HG03159 (cell line): ENCODE measurements around the gene POC1A.

Source experiments
- ATAC-seq: cut with Tn5 transposase; IDR thresholded peaks from one replicate; pipeline ENCODE4 v1.9.1; 2021; ENCODE audit warnings: mild to moderate bottlenecking, moderate library complexity; ENCODE audit not compliant: unreplicated experiment

POC1A gene

DNA sequence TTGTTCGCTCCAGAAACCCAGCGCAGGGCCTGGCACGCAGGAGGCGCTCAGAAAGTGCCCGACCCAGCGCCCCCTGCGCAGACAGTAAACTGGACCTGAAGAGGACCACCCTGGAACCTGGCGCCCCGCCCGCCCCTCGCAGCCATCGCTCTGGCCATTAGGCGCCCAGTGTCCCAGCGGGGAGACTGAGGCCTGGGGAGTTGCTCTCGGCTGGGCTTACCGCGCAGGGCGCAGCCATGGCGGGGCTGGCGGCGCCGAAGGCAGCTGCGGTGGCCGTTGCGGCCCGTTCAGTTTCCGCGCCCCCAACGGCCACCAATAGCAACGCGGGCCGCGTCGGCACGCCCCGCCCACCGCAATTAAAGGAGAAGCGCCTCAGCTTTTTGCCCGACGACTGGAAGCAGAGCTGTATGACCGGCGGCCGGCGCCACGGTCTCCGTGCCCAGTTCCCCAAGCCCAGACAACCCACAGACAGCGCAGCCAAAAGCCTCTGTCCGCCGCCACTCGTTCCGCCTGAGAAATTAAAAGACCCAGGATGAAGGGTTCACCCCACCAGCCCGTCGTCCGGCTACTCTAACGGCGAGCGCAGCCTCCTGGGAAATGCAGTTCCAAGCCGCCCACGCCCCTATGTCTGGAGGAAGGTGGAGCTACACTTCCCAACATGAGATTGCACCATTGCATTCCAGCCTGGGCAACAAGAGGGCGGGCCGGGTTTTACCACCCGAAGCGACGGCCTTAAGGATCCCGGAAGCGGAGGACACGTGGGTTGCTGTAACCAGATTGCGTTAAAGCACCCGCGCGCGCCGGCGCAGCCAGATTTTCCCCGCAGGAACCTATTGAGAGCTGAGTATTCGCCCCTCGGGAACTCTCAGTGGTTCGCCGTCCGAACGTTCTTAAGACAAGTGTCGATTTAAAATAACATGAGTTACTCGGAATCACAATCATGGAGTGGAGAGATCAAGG lies at the start of gene POC1A:
Gene POC1A, minus strand, starts transcription at position 289 of the 960 bp plus-strand sequence. Its CDS starts 51 bp downstream, at position 238.
- ATAC-seq, result peak; percentile 85

DNA sequence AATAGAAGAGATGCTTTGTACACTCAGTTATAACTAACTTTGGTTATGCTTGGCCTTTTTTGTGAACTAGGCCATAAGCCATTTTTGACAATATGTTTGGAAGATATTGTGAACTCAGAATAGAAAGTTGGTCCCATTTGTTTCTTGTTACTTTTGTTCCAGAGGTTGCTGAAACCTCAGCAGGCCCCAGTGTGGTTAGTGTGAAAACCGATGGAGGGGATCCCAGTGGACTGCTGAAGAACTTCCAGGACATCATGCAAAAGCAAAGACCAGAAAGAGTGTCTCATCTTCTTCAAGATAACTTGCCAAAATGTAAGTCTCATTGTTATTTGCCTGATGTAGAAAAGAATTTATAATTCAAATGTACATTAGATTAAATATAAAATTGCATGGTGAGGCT lies 49.5 kb upstream of the POC1A start:
- ATAC-seq, result no peak

DNA sequence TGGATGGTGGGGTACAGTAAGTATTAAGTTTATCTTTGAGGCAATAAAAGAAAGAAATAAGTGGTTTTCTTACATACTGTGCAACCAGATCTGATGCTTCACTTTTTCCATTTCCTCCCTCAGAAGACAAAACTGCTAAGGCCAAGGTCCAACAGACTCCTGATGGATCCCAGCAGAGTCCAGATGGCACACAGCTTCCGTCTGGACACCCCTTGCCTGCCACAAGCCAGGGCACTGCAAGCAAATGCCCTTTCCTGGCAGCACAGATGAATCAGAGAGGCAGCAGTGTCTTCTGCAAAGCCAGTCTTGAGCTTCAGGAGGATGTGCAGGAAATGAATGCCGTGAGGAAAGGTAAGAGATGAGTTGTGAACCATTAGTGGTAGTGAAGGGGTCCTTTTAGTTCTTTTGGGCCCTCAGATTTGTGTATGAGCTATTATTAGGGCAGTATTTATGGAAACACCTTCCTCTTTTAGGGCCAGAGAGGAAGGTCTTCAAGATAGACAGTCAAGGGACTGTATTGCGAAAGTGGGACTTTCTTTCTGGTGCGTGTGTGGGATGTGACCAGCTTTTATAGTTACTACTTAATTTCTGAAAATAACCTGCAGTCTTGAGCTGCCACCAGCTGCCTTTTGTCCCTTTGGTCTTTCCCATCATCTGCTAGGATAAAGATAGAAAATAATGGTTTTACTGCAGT lies 48.3 kb upstream of the POC1A start:
- ATAC-seq, result no peak

- no peak for ATAC-seq
These were observed 46.9 kb upstream of the POC1A start for GRCh38 chr3:52200981-52201679.

- ATAC-seq, result no peak
These were observed 44.7 kb upstream of the POC1A start for GRCh38 chr3:52198643-52199608.

GRCh38 chr3:52197842-52198625 lies 43.8 kb upstream of the POC1A start, which contains the start of gene ALAS1:
TSS of gene ALAS1 (plus strand) at chr3:52198160. CDS start at chr3:52199242, 1,082 bp downstream.
- peak; percentile 84 for ATAC-seq

- no peak for ATAC-seq
These were observed 43.2 kb upstream of the POC1A start for GRCh38 chr3:52197499-52197841.

DNA sequence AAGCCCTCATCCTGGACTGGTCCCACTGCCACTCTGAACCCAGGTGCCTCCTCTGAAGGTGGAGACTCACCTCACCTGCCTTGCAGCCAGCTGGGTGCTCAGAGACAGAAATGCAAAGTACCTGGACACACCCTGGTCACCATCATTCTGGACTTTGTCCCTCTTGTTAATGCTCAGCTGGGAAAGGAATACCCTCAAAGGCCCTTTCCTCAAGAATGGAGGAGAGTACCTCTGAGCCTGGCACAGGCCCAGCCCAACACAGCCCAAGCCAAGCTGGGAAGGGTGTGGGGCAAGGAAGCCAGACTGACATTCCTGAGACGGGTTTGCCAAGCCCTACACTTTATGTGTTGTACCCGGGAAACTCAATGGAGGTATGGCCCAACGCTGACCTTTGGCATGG lies 42.8 kb upstream of the POC1A start:
- ATAC-seq, result no peak

GRCh38 chr3:52195823-52196331 lies 41.7 kb upstream of the POC1A start:
- no peak for ATAC-seq

DNA sequence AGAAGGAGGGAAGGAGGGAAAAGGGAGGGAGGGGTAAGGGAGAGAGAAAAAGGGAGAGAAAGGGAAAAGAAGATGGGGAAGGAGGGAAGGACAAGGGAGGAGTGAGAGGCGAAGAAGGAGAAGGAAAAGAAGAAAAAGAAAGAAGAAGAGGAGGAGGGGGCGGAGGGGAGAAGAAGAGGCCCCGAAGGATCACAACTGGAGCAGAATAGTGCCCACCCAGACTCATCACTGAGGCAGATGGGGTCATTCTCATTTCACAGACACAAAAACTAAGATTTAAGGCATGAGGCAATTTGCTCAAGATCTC lies 41.0 kb upstream of the POC1A start:
- ATAC-seq, result no peak

GRCh38 chr3:52194485-52195290 lies 40.5 kb upstream of the POC1A start:
- no peak for ATAC-seq

DNA sequence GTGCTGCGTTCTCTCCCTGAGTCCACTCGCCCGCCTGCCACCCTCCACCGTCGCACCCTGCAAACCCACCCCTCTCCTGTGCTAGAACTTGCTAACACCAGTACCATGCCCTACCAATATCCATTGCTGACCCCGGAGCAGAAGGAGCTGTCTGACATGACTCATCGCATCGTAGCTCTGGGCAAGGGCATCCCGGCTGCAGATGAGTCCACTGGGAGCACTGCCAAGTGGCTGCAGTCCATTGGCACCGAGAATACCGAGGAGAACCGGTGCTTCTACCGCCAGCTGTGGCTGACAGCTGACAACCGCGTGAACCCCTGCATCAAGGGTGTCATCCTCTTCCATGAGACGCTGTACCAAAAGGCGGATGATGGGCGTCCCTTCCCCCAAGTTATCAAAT lies 38.8 kb upstream of the POC1A start:
- ATAC-seq, result no peak

DNA sequence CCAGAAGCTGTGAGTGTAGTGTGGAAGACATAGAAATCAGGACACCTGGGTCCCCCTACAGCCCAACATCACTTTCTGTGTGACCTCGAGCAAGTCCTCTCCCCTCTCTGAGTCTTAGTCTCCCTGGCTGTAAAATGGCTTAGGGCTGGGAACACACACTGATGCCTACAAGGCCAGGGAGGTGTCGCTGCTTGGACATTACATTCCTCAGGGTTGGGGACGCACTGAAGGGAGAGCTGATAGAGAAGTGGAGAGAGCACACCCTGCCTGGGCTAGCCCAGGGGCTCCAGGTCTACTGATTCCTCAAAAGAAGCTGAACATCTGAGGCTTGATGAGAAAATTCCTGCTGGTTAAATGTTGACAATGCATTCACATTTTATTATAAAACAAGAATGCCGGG lies 37.4 kb upstream of the POC1A start:
- no peak for ATAC-seq

GRCh38 chr3:52190294-52191074 lies 36.3 kb upstream of the POC1A start:
- ATAC-seq, result no peak

GRCh38 chr3:52188556-52188955 lies 34.3 kb upstream of the POC1A start:
- no peak for ATAC-seq

DNA sequence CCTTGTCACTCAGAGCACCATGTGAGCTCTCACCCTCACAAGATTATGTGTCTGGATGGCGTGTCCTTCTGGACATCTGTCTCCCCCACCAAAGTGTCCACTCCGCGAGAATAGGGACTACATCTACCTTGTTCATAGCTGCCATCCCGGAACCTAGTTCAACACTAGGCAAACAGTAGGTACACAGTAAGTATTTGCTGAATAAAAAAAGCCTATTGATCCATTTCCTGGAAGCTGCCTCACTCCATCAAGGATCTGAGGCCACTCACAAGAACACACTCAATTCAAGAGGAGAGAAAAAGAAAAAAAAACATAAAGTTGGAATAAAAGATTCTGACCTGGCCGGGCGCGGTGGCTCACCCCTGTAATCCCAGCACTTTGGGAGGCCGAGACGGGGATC lies 32.5 kb upstream of the POC1A start:
- no peak for ATAC-seq

DNA sequence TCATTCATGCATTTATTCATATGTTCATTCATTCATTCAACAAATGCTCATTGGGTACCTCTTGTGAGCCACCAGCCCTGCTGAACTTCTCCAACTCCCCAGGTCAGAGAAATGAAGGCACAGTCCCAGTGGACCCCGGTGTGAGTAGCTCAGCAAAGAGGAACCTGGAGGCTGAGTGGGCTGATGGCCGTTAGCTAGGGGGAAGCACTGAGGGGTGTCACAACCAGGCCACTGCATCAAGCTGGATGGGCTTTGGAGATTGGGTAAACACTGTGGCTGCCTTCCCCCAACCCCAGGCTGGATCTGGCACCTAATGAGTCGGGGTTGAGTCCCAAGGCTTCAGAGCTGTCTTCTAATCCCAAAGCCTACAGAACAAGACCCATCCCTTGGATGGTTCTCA lies 31.6 kb upstream of the POC1A start:
- no peak for ATAC-seq

GRCh38 chr3:52185311-52185710 lies 31.1 kb upstream of the POC1A start:
- no peak for ATAC-seq
